GM15510 (cell line): ENCODE measurements around the gene TDG.

ENCODE experiments used
- POLR2A ChIP-seq: IDR thresholded peaks from 3 replicates; pipeline ENCODE4 v1.6.1; 2011; ENCODE audit warnings: borderline replicate concordance; ENCODE audit not compliant: insufficient read length; ENCODE audit errors: extremely low read depth

TDG gene

GRCh38 chr12:103986829-103987228 lies 21.2 kb downstream of the TDG start:
- TF ChIP-seq POLR2A: no peak

GRCh38 chr12:103994235-103994634 lies 28.6 kb downstream of the TDG start:
- TF ChIP-seq POLR2A: no peak

- no peak for TF ChIP-seq POLR2A
Observed at GRCh38 chr12:103996595-103996994, 30.9 kb downstream of the TDG start.

- TF ChIP-seq POLR2A: no peak
Observed at GRCh38 chr12:103997286-103997900, 31.7 kb downstream of the TDG start.

GRCh38 chr12:103998976-103999375 lies 33.3 kb downstream of the TDG start:
- no peak for TF ChIP-seq POLR2A

GRCh38 chr12:104000807-104001434 lies 35.2 kb downstream of the TDG start:
- no peak for TF ChIP-seq POLR2A

GRCh38 chr12:104002686-104003085 lies 37.0 kb downstream of the TDG start:
- no peak for TF ChIP-seq POLR2A

GRCh38 chr12:104003596-104003995 lies 37.9 kb downstream of the TDG start:
- TF ChIP-seq POLR2A: no peak

- no peak for TF ChIP-seq POLR2A
Observed at GRCh38 chr12:104006929-104007328, 41.3 kb downstream of the TDG start.

- no peak for TF ChIP-seq POLR2A
Observed at GRCh38 chr12:104010121-104010520, 44.4 kb downstream of the TDG start.

GRCh38 chr12:104010606-104011169 lies 45.0 kb downstream of the TDG start:
- TF ChIP-seq POLR2A: no peak

- no peak for TF ChIP-seq POLR2A
Observed at GRCh38 chr12:104011253-104011652, 45.6 kb downstream of the TDG start.

GRCh38 chr12:104012331-104012730 lies 46.7 kb downstream of the TDG start:
- TF ChIP-seq POLR2A: no peak

- TF ChIP-seq POLR2A: no peak
Observed at GRCh38 chr12:104022786-104023185, 57.1 kb downstream of the TDG start.

GRCh38 chr12:104023710-104024109 lies 58.0 kb downstream of the TDG start:
- no peak for TF ChIP-seq POLR2A

GRCh38 chr12:104024348-104024747 lies 58.7 kb downstream of the TDG start:
- TF ChIP-seq POLR2A: no peak
